GM19468 (cell line): Measurements from ENCODE around the gene RASGRP3.
A peak's percentile ranks its signal among the peaks of the same experiment; 100 is the strongest.
"Not testable (repeated sequence)": the region's sequence is repeated elsewhere in the genome, so short reads cannot be mapped to it uniquely, and the experiment has no call there.

Experiments used
- ATAC-seq: cut with Tn5 transposase; IDR thresholded peaks from one replicate; pipeline ENCODE4 v1.9.1; 2021; ENCODE audit warnings: mild to moderate bottlenecking, moderate library complexity, moderate number of reproducible peaks; ENCODE audit not compliant: unreplicated experiment; ENCODE audit errors: extremely low read depth

Gene RASGRP3, protein sequence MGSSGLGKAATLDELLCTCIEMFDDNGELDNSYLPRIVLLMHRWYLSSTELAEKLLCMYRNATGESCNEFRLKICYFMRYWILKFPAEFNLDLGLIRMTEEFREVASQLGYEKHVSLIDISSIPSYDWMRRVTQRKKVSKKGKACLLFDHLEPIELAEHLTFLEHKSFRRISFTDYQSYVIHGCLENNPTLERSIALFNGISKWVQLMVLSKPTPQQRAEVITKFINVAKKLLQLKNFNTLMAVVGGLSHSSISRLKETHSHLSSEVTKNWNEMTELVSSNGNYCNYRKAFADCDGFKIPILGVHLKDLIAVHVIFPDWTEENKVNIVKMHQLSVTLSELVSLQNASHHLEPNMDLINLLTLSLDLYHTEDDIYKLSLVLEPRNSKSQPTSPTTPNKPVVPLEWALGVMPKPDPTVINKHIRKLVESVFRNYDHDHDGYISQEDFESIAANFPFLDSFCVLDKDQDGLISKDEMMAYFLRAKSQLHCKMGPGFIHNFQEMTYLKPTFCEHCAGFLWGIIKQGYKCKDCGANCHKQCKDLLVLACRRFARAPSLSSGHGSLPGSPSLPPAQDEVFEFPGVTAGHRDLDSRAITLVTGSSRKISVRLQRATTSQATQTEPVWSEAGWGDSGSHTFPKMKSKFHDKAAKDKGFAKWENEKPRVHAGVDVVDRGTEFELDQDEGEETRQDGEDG

DNA sequence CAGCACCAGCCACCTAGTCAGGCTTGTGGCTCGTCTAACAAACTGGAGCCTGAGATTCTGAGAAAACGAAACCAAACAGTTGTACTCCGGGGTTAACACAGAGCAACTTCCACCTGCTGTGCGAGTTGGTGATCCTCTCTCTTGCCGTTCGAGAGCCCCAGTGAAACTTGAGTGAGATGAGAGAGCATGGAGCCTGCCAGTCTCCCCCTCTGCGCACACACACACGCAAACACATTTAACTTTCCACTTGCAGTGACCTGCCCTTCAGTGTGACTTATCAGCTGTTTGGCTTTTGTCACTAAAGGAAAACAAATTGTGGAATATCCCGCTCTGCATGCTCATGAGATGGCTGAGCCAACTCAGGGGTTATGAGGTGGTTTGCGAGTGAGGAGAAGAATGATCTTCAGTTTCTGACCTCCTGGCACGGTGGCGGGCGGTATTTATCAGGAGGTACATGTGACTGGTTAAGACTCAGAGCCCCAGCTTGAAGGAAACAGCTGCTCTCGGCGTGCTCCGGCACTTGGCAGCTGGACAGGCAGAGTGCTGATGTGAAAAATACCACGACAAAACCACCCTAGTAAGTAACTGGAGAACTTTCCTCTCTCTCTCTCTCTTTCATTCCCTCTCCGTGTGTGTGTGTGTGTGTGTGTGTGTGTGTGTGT, at the start of gene RASGRP3:
TSS of gene RASGRP3 (plus strand) at position 519 of the 662 bp plus-strand sequence. CDS start 38,488 bp downstream, outside the sequence.
- ATAC-seq = peak; percentile 51

DNA sequence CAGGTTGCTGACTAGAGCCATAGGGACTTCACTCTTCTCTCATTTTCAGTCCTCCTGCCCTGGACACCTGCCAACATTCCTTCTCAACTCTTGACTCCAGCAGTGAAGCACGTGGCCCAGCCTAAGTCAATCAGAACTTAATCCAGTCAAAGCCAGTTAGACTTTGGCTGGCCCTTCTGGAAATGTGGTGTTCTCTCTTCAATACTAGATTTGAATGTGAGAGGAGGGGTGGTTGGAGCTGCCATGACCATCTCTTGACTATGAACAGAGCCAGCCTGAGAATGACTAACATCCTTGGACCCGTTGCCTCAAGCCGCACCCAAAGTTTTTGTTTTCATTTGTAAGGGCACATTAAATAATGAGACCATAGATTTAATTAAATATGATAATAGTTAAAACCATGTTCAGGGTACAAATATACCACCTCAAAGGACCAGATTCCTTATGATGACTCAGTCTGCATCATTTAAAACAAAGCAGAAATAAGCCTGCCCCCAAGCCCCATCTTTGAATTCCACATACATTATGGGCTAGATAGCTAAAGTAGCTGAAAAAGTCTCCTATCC, 49.7 kb upstream of the RASGRP3 start:
- no peak for ATAC-seq

DNA sequence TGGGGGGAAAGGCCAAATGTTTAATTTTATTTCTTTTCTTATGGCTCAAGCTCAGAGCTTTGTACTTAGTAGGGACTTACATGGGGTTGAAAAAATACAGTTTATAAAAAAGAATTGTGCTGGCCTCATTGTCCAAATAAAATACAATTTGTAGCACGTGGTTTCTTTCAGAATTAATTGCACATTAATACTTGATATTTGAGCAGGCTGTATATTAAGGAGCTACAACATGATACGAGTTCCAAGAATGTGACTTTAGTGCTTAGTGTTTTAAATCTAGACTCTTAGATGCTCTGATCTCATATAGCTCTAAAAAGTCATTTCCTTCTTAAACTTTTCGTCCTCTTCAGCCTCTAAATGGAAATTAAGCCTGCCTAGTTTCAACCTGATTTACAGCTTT, 46.4 kb upstream of the RASGRP3 start:
- ATAC-seq = no peak

DNA sequence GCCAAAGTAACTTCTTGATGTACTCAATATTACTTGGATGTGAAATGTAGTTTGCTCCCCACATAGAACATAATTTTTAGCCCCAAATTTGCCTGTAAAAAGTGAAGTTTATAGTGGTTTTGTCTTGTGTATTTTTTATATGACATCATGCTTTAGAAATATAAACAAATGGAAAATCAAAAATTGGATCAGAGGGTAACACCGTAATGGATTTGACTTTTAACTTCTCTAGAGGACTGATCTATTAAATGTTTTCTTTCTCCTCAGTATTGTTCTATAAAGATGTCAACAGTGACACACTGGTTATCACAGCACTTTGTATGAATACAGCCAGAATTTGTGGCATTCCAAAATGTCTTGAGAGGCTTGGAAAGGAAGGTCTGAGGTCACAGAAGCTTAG, 45.6 kb upstream of the RASGRP3 start:
- ATAC-seq = no peak

DNA sequence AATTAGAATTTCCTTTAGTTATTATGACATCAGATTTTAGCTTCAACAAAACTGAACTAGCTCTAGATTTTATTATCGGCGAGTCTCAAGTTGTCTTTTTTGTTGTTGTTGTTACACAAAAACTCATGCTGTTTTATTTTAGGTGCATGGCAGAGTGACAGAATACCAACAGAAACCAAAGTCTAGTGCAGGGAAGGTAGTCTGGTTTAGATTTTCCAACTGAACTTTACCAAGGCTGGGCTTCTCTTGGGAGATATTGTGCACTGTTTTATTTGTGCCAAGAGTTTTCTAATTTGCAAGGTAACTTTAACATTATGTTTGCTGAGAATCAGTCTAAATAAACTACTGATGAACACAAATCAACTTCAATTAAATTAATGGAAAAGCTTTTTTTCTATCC, 43.6 kb upstream of the RASGRP3 start:
- ATAC-seq = no peak

DNA sequence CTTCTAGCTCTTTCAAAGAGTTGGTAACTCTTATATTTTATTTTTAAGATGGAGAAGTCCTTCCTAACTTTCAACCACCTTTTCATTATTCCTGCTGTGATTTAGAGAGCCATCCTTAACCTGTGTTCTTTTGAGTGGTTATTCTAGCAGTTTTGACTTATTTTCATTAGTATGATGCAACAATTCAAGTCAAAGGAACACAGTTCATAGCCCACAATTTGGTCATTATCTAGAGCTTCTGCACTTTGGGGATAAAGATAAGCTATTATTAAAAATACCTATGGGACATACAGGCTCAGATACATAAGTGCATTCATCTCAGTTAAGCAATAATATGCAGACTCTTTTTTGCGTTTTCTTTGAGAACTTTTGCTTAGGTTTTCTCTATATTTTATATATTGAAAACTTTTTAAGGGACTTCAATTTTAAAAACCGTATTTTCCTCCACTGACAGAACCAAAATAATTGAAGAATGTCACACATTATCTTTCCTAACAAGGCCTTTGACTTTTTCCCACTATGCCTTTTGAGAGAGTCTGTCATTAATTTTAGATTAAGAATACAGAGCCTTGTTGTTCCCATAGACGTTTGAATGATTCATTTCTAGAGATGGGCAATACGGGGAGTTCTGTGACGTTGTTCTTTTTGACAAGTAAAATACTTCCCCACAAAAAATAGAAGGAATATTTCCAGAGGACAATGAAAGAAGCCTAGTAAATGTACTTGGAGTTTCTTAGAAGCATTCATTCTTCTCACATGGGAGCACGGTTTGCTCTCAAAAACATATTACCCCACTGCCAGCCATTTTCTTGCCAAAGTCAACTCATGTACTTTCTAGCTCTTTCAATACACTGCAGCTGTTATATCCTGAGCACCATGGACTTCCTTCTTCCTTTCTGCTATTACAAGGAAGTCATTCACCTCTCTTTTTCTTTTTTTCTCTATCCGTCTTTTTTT, 42.9 kb upstream of the RASGRP3 start:
- ATAC-seq = no peak

DNA sequence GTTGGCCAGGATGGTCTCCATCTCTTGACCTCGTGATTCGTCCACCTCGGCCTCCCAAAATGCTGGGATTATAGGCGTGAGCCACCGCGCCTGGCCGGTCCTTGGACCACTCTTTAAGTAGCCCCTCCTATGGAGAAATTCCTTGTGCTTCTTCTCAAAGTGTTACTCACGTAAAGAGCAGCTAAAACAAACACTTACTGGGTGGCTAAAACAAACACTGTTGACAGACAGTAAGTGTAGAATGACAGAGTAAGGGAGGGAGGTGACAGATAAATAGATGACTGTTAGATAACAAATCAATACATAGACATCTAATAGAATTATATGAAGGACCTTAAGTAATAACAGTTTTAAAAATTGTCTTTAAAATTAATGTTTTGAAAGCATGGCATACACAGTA, 40.9 kb upstream of the RASGRP3 start:
- no peak for ATAC-seq

DNA sequence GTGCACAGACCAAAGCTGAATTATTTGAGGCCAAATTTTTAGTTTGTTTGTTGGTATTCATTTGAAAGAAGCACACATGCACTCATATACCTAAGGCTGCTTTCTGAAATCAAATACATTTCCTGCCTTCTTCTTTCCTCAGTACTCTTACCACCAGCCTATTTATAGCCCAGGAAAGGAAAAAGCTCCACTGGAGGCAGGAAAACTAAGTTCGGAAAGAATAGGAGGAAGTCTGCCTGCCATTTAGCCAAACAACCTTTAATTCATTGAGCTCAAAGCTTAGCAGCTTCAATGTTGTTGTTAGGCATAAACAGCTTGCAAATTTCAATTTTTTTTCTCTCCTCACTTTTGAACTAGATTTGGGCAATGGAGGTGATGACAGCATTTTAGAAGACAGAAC, 40.4 kb upstream of the RASGRP3 start:
- ATAC-seq = no peak

DNA sequence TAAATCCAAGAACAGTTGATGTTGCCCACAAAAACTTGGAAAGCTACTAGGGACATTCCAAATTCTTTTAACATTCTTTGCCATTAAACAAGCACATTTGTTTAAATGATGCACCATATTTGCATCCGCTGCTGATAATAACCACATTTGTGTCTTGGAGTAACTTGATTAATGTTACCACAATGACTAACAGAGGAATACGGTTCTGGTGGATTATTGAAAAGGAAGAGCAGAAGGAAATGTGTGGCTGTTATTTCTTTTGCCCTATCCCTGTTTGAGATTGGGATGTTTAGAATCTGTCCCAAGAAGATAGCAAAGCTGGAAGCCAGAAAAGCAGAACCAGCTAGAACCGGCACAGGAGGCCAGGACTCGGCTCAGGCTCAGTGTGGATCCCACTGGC, 39.2 kb upstream of the RASGRP3 start:
- no peak for ATAC-seq

DNA sequence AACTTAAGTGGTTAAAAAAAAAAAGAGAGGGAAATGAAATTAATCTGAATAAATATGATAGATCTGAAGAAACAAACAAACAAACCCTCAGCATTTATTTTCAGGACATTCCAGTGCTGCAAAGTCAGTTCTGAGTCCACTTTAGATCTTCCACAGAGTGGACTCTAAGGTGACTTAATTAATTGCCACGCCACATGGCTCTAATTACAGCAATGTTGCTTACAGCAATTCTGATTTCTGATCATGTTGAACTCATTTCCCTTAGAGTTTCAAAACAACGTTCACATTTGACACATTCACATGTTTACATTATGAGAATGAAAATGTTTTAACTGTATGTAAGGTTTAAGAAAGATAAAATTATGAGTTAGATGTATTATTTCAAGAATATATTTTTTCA, 38.6 kb upstream of the RASGRP3 start:
- no peak for ATAC-seq

DNA sequence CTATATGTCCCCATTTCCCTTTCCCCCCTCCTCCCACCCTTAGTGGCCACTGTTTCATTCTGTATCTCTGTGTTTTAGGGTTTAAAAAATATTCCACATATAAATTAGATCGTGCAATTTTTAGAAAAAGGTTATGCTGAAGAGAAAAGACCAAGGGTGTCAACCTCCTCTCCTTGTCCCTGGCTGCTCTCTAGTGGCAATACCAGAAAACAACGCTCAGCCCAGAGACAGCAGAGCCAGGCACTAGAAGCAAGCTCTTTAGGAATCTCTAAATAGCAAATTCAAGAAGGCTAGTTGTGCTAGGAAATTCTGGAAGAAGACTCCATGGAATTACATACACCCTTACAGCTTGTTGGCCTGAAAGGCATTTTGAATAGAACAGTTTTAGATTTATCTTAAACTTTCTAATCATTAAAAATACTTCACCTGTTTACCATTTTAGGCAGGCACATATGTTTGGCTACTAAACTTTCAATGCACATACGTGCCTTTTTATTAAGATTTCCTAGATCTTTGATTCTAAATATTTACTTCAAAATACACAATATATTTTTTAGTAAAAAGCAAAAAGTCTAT, 35.1 kb upstream of the RASGRP3 start:
- ATAC-seq = peak; percentile 39

DNA sequence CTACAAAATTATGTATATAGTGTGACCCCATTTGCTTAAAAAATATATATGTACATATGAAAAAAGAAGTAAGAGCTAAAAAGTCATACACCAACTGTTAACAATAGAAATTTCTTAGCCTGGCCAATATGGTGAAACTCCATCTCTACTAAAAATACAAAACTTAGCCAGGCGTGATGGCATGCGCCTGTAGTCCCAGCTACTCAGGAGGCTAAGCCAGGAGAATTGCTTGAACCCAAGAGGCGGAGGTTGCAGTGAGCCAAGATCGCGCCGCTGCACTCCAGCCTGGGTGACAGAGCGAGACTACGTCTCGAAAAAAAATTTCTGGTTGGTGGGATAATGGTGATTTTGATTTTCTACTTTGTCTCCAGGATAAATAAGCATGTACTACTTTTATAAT, 34.4 kb upstream of the RASGRP3 start:
- ATAC-seq = not testable (repeated sequence)

DNA sequence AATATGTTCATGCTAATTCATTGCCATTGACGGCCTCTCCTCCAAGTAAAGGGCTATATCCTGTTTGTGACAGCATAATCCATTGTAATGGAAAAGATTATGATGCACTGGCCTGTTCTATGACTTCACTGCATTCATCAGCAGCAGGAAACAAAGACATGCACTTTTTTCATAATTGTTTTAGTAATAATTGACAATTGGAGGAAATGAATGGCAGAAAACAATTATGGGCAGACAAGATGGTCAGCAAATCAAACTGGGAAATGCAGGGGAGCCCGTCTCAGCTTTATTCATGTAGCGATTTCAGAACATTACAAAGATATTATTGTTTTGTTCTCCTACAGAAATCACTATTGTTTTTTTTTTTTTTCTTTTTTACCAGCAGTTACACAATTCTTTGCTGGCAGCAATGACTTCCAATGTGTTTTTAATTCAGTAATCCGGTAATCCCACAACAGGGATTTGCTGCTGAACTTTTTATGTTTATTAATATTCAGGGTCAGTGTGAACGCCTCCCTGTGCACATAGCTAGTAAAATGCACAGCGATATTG, 33.8 kb upstream of the RASGRP3 start:
- ATAC-seq = no peak

DNA sequence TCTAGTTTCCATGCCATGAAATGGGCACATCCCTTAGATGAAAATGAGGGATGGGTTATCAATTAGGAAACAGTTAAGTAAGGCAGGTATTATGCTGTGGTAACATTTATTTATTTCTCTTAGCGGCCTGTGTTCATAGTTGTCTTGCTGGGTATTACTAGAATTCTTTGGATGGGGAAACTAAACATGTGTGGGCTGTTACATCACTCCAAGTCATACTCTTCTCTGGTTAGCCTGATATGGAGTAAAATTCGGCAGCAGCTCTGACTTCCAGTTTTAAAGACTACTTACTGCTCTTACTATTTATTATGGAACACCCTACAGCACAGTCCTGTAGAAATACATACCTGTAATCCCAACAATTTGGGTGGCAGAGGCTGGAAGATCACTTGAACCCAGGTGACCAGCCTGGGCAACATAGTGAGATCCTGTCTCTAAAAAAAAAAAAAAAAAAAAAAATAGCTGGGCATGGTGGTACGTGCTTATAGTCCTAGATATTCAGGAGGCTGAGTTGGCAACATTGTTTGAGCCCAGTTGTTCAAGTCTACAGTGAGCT, 33.1 kb upstream of the RASGRP3 start:
- ATAC-seq = no peak

DNA sequence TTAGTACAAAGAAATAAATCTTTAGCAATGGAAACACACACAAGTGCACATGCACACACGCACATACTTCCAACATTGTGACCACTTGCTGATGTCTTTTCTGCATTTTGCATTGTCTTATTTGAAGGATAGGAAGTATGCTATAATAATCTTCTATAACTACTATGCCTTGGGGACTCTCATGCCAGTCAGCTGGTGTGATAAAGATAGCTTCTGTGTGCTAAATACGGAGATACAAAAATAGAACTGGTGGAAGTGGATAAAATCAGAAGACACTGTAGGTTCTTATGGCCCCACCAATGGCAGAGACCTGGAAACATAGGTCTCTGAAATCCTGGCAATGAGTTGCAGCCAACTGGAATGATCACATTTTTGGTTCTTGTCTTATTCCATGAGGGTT, 31.5 kb upstream of the RASGRP3 start:
- ATAC-seq = no peak

DNA sequence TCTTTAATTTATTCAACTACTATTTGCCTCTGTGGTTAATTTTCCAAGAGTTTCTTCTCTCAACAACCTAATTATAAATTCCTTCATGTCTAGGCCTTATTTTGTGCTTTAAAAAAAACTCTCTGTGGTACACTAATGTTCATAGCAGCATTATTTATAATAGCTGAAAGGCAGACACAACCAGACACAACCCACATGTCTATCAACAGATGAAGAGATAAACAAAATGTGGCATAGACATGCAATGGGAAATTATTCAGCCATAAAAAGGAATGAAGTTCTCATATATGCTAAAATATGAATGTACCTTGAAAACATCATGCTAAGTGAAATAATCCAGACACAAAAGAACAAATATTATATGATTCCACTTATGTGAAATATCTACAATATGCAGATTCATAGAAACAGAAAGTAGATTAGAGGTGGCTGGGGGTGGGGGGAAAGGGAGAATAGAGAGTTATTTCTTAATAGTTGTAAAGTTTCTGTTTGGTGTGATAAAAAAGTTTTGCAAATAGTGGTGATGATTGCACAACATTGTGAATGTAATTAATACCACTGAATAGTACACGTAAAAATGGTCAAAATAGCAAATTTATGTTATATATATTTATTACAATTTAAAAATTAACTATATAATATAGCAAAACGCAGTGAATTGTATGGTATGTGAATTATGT, 28.1 kb upstream of the RASGRP3 start:
- no peak for ATAC-seq

DNA sequence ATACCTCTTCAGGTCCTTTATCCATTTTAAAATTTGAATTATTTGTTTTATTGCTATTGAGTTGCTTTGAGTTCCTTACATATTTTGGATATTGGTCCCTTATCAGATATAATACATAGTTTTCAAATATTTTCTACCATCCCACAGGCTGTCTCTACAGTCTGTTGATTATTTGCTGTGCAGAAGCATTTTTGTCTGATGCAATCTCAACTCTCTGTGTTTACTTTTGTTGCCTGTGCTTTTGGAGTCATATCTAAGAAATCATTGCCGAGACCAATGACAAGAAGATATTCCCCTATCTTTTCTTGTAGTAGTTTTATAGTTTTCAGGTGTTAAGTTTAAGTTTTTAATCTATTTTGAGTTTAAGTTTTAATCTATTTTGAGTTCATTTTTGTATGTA, 25.2 kb upstream of the RASGRP3 start:
- ATAC-seq = no peak

DNA sequence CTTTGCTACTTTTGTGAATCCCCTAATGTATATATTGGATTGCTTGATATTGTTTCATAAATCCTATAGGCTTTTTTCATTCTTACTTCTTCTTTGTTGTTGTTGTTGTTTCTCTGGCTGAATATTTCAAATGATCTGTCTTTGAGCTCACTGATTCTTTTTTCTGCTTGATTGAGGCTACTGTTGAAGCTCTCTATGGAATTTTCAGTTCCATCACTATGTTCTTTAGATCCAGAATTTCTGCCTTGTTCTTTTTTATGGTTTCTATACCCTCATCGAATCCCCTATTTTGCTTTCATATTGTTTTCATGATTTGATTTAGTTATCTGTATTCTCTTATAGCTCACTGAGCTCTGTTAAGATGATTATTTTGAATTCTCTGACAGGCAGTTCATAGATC, 24.6 kb upstream of the RASGRP3 start:
- no peak for ATAC-seq
